HG03575 (cell line): ENCODE data around the gene RUBCNL.

Source experiments
- ATAC-seq: cut with Tn5 transposase; IDR thresholded peaks from one replicate; pipeline ENCODE4 v1.9.1; 2021; ENCODE audit not compliant: unreplicated experiment, insufficient number of reproducible peaks, low FRiP score; ENCODE audit errors: extremely low read depth

The RUBCNL gene

GRCh38 chr13:46347277-46347676 lies 39.8 kb downstream of the RUBCNL start:
- ATAC-seq: no peak

- ATAC-seq: no peak
These were observed 41.2 kb downstream of the RUBCNL start for GRCh38 chr13:46345866-46346265.

- no peak for ATAC-seq
These were observed 41.7 kb downstream of the RUBCNL start for GRCh38 chr13:46345398-46345797.

GRCh38 chr13:46343279-46343994 lies 43.6 kb downstream of the RUBCNL start:
- ATAC-seq: no peak

GRCh38 chr13:46342538-46342937 lies 44.5 kb downstream of the RUBCNL start:
- no peak for ATAC-seq

- peak; percentile 58 for ATAC-seq
These were observed 45.8 kb downstream of the RUBCNL start for GRCh38 chr13:46341112-46341711.

- ATAC-seq: no peak
These were observed 46.4 kb downstream of the RUBCNL start for GRCh38 chr13:46340631-46341111.

- ATAC-seq: no peak
These were observed 47.0 kb downstream of the RUBCNL start for GRCh38 chr13:46340011-46340410.

- ATAC-seq: no peak
These were observed 47.9 kb downstream of the RUBCNL start for GRCh38 chr13:46339035-46339666.

GRCh38 chr13:46337700-46338099 lies 49.4 kb downstream of the RUBCNL start:
- no peak for ATAC-seq

GRCh38 chr13:46334035-46334822 lies 52.8 kb downstream of the RUBCNL start:
- no peak for ATAC-seq

GRCh38 chr13:46332772-46333171 lies 54.3 kb downstream of the RUBCNL start:
- no peak for ATAC-seq

GRCh38 chr13:46329624-46330023 lies 57.4 kb downstream of the RUBCNL start:
- no peak for ATAC-seq

- no peak for ATAC-seq
These were observed 59.8 kb downstream of the RUBCNL start for GRCh38 chr13:46327246-46327645.

GRCh38 chr13:46324976-46325375 lies 62.1 kb downstream of the RUBCNL start:
- no peak for ATAC-seq

- ATAC-seq: no peak
These were observed 65.4 kb downstream of the RUBCNL start for GRCh38 chr13:46321494-46322225.

- no peak for ATAC-seq
These were observed 66.2 kb downstream of the RUBCNL start for GRCh38 chr13:46320821-46321220.

- ATAC-seq: no peak
These were observed 66.6 kb downstream of the RUBCNL start for GRCh38 chr13:46320406-46320805.

- ATAC-seq: no peak
These were observed 68.1 kb downstream of the RUBCNL start for GRCh38 chr13:46318986-46319385.
